Astrocyte (in vitro differentiated cells and primary cell): ENCODE data around the gene C13orf46. TPM values are rescaled to one million over a fixed set of nuclear protein-coding genes. Genes with fewer than 3 reads are reported as not detected.

ENCODE experiments used
- DNase-seq: peaks from one replicate; pipeline ENCODE4 v3.0.0-alpha.2; 2010; ENCODE audit warnings: low read depth
- FAIRE-seq: peaks from 2 replicates; lab custom pipeline; 2011; peaks lifted over from hg19 to GRCh38; lab: Jason Lieb, UNC
- H2AFZ ChIP-seq: 2 replicates; pipeline ENCODE4 v1.6.0; 2012; ENCODE audit warnings: low read depth, low read length, inconsistent platforms
- H3K27ac ChIP-seq: 2 replicates; pipeline ENCODE4 v1.5.1; 2011; ENCODE audit warnings: low read depth, low read length, inconsistent platforms
- H3K27me3 ChIP-seq: 2 replicates; pipeline ENCODE4 v1.6.0; 2011; ENCODE audit warnings: low read length, inconsistent platforms; ENCODE audit not compliant: insufficient read depth
- H3K36me3 ChIP-seq: 2 replicates; pipeline ENCODE4 v1.5.1; 2011; ENCODE audit warnings: low read length, inconsistent platforms; ENCODE audit not compliant: insufficient read depth
- H3K4me1 ChIP-seq: 2 replicates; pipeline ENCODE4 v1.5.1; 2011; ENCODE audit warnings: low read length, inconsistent platforms; ENCODE audit not compliant: insufficient read depth
- H3K4me2 ChIP-seq: 2 replicates; pipeline ENCODE4 v1.6.0; 2012; ENCODE audit warnings: low read length, inconsistent platforms
- H3K4me3 ChIP-seq: 2 replicates; pipeline ENCODE4 v1.5.1; 2011; ENCODE audit warnings: low read depth, mild to moderate bottlenecking, low read length, inconsistent platforms; ENCODE audit not compliant: insufficient read depth
- H3K79me2 ChIP-seq: 2 replicates; pipeline ENCODE4 v1.6.0; 2012; ENCODE audit warnings: mild to moderate bottlenecking, low read length, inconsistent platforms; ENCODE audit not compliant: insufficient read depth
- H3K9ac ChIP-seq: 2 replicates; pipeline ENCODE4 v1.6.0; 2012; ENCODE audit warnings: mild to moderate bottlenecking, low read length, inconsistent platforms
- H3K9me3 ChIP-seq: 2 replicates; pipeline ENCODE4 v1.5.1; 2012; ENCODE audit warnings: low read depth, mild to moderate bottlenecking, low read length, inconsistent platforms; ENCODE audit not compliant: insufficient read depth
- H4K20me1 ChIP-seq: 2 replicates; pipeline ENCODE4 v1.6.0; 2012; ENCODE audit warnings: low read length, inconsistent platforms; ENCODE audit not compliant: insufficient read depth
- H3K27ac Mint-ChIP-seq: one replicate; pipeline ENCODE4 v1.8.0; 2021; ENCODE audit warnings: mild to moderate bottlenecking, mixed read lengths; ENCODE audit not compliant: unreplicated experiment
- H3K27me3 Mint-ChIP-seq: one replicate; pipeline ENCODE4 v1.8.0; 2021; ENCODE audit warnings: low read depth, mixed read lengths; ENCODE audit not compliant: unreplicated experiment
- H3K36me3 Mint-ChIP-seq: one replicate; pipeline ENCODE4 v1.8.0; 2021; ENCODE audit warnings: low read depth, mixed read lengths; ENCODE audit not compliant: unreplicated experiment
- H3K4me1 Mint-ChIP-seq: one replicate; pipeline ENCODE4 v1.8.0; 2021; ENCODE audit warnings: low read depth, mixed read lengths; ENCODE audit not compliant: unreplicated experiment
- H3K4me3 Mint-ChIP-seq: one replicate; pipeline ENCODE4 v1.8.0; 2021; ENCODE audit warnings: mild to moderate bottlenecking, moderate library complexity, mixed read lengths; ENCODE audit not compliant: unreplicated experiment
- H3K9me3 Mint-ChIP-seq: one replicate; pipeline ENCODE4 v1.8.0; 2021; ENCODE audit warnings: mild to moderate bottlenecking, mixed read lengths; ENCODE audit not compliant: unreplicated experiment
- EZH2 ChIP-seq: IDR thresholded peaks from 2 replicates; pipeline ENCODE4 v1.6.1; 2012; ENCODE audit warnings: mild to moderate bottlenecking, low read length, inconsistent platforms; ENCODE audit not compliant: insufficient read depth
- total RNA-seq: library from RNA; stranded (reverse); gene quantifications from 2 replicates; pipeline ENCODE4 v1.2.1, GENCODE V29; 2021
- TF ChIP-seq, protein P1 (sequence below): IDR thresholded peaks from 2 replicates; pipeline ENCODE4 v1.5.1; 2011; ENCODE audit warnings: low read depth, mild to moderate bottlenecking, inconsistent platforms, low read length, moderate library complexity; ENCODE audit not compliant: insufficient read depth

Gene C13orf46
- total RNA-seq, 1 donor from 2014 or later, result 5.0 TPM

DNA sequence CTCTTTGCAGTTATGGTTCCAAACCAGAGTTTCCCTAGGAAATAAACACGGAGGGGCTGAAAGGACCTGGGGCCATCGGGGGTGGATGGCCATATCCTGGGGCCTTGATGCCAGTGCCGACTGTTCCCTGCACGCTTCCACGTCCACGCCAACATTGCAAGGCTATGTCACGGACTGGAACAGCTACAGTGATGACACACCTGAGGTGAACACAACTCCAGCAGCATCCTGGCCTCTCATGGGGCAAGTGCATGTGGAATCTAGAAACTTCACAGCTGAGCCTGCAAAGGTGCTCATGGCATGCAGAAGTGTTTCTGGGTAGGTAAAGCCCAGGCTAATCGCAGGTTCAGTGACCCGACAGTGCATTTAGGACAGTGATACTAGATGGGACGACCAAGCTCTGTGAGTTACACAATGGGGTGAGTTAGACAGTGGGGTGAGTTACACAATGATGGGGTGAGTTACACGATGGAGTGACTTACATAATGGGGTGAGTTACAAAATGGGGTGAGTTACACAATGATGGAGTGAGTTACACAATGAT, 58.0 kb downstream of the C13orf46 start:
- FAIRE-seq (no peak), DNase-seq (no peak)
- H3K27me3 ChIP-seq, result no peaks in the 10 kb centered on the region
- H3K9me3 ChIP-seq, result no peaks in the 10 kb centered on the region
- no peak overlapping the region for H3K4me3 Mint-ChIP-seq
- H3K4me1 ChIP-seq, result peaks cover 8% of the 10 kb centered on the region
- H2AFZ ChIP-seq, result no peak overlapping the region
- no peaks in the 10 kb centered on the region for H3K36me3 ChIP-seq
- H3K36me3 Mint-ChIP-seq, result peaks cover 8% of the 10 kb centered on the region
- no peak overlapping the region for H3K4me3 ChIP-seq
- H3K9ac ChIP-seq, result no peak overlapping the region
- no peak overlapping the region for H3K27ac Mint-ChIP-seq
- H3K79me2 ChIP-seq, result no peaks in the 10 kb centered on the region
- no peak for TF ChIP-seq EZH2
- TF ChIP-seq, protein P1, sequence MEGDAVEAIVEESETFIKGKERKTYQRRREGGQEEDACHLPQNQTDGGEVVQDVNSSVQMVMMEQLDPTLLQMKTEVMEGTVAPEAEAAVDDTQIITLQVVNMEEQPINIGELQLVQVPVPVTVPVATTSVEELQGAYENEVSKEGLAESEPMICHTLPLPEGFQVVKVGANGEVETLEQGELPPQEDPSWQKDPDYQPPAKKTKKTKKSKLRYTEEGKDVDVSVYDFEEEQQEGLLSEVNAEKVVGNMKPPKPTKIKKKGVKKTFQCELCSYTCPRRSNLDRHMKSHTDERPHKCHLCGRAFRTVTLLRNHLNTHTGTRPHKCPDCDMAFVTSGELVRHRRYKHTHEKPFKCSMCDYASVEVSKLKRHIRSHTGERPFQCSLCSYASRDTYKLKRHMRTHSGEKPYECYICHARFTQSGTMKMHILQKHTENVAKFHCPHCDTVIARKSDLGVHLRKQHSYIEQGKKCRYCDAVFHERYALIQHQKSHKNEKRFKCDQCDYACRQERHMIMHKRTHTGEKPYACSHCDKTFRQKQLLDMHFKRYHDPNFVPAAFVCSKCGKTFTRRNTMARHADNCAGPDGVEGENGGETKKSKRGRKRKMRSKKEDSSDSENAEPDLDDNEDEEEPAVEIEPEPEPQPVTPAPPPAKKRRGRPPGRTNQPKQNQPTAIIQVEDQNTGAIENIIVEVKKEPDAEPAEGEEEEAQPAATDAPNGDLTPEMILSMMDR, result no peak
- no peak overlapping the region for H3K4me2 ChIP-seq
- H3K27ac ChIP-seq, result no peak overlapping the region
- peaks cover 2% of the 10 kb centered on the region for H3K27me3 Mint-ChIP-seq
- peaks cover 6% of the 10 kb centered on the region for H3K9me3 Mint-ChIP-seq
- peaks cover 12% of the 10 kb centered on the region for H3K4me1 Mint-ChIP-seq
- H4K20me1 ChIP-seq, result no peaks in the 10 kb centered on the region

DNA sequence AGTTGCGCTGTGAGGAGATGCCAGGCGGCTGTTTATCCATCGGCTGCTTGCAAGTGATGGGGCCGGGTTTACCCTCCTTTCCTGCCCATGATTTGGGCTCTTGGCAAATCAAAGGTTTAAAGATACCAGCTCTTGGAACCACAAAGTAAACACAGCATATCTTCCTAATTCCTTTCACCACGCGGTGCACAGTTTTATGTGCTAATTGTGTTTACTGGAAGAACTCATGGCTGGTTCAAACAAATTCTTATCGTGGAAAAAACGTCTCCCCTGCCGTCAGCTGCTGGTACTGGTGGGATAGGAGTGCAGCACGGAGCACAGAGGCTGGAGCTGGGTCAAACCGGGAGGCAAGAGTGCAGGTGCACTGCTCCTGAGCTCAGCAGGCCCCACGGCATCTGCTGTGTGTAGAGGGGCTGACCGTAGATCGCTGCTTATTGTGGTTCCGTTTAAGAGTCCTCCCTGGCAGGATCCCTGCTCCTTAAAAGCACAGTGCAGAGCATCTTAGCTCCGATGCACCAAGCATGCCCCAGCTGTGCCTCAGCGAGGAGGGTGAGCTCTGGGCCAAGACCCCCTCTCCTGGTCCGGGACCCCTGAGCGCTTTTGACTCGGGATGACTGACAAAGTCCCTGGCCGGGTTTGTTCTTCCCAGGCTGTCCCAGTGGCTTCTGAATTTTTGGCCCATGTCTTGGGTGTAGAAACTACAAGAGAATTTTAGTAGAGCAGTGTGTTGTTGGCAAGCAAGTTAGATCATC, 58.7 kb downstream of the C13orf46 start:
- H3K9me3 Mint-ChIP-seq, result peaks cover 6% of the 10 kb centered on the region
- Histone ChIP-seq H3K9ac (no peak overlapping the region), H3K36me3 (no peaks in the 10 kb centered on the region), H3K27ac (no peak overlapping the region), H2AFZ (no peak overlapping the region), H3K4me2 (no peak overlapping the region), H3K27me3 (no peaks in the 10 kb centered on the region), H3K4me1 (peaks cover 8% of the 10 kb centered on the region), H3K4me3 (no peak overlapping the region), H3K79me2 (no peaks in the 10 kb centered on the region), H3K9me3 (no peaks in the 10 kb centered on the region), H4K20me1 (no peaks in the 10 kb centered on the region)
- H3K27ac Mint-ChIP-seq, result peak overlapping the region; percentile 15
- H3K4me3 Mint-ChIP-seq, result no peak overlapping the region
- DNase-seq (no peak), FAIRE-seq (no peak)
- peaks cover 2% of the 10 kb centered on the region for H3K27me3 Mint-ChIP-seq
- H3K36me3 Mint-ChIP-seq, result peaks cover 5% of the 10 kb centered on the region
- peaks cover 13% of the 10 kb centered on the region for H3K4me1 Mint-ChIP-seq
- TF ChIP-seq, protein P1, result no peak
- TF ChIP-seq EZH2, result no peak
